AG10803 (cell line): ENCODE results near the gene AMIGO1.
A peak's percentile ranks its signal among the peaks of the same experiment; 100 is the strongest.

Experiments used
- DNase-seq: peaks from one replicate; pipeline ENCODE4 v3.0.0; 2010; ENCODE audit warnings: low read depth
- H3K4me3 ChIP-seq: 2 replicates; pipeline ENCODE4 v1.5.1; 2011; ENCODE audit warnings: mild to moderate bottlenecking, low read length, control low read depth
- CTCF ChIP-seq: conservative IDR thresholded peaks from 2 replicates; pipeline ENCODE4 v1.5.1; 2011; ENCODE audit warnings: mild to moderate bottlenecking, low read length, control low read depth, inconsistent platforms

AMIGO1 gene

GRCh38 chr1:109538827-109539555, 29.5 kb upstream of the AMIGO1 start:
- no peak for DNase-seq
- no peak overlapping the region for H3K4me3 ChIP-seq
- no peak for TF ChIP-seq CTCF

GRCh38 chr1:109537450-109538178, 28.1 kb upstream of the AMIGO1 start:
- no peak for TF ChIP-seq CTCF
- no peak for DNase-seq
- no peak overlapping the region for H3K4me3 ChIP-seq

GRCh38 chr1:109535971-109536491, 26.5 kb upstream of the AMIGO1 start:
- no peak for TF ChIP-seq CTCF
- H3K4me3 ChIP-seq: no peak overlapping the region
- DNase-seq: no peak

- no peak for DNase-seq
- no peak overlapping the region for H3K4me3 ChIP-seq
- TF ChIP-seq CTCF: no peak
These were observed 26.0 kb upstream of the AMIGO1 start for GRCh38 chr1:109535481-109535880.

- no peak for DNase-seq
- H3K4me3 ChIP-seq: no peak overlapping the region
- no peak for TF ChIP-seq CTCF
These were observed 24.9 kb upstream of the AMIGO1 start for GRCh38 chr1:109534307-109534858.

- DNase-seq: peak; percentile 67
- H3K4me3 ChIP-seq: peak overlapping the region; percentile 29
- TF ChIP-seq CTCF: peak; percentile 96
These were observed 23.0 kb upstream of the AMIGO1 start for GRCh38 chr1:109532365-109533136.
